Fibroblast of pulmonary artery (primary cell): Measurements from ENCODE around the gene COMMD1.

Source experiments
- DNase-seq: peaks from one replicate; pipeline ENCODE4 v3.0.0-alpha.2; 2010; ENCODE audit warnings: low read depth
- H3K4me3 ChIP-seq: replicated peaks from 2 replicates; pipeline ENCODE4 v1.5.1; 2011; ENCODE audit warnings: low read depth, mild to moderate bottlenecking, control low read depth, low read length, moderate library complexity
- TF ChIP-seq, protein P1 (sequence below): IDR thresholded peaks from 2 replicates; pipeline ENCODE4 v1.5.1; 2011; ENCODE audit warnings: mild to moderate bottlenecking, control low read depth, low read length, inconsistent platforms; ENCODE audit errors: missing control alignments

The COMMD1 gene

DNA sequence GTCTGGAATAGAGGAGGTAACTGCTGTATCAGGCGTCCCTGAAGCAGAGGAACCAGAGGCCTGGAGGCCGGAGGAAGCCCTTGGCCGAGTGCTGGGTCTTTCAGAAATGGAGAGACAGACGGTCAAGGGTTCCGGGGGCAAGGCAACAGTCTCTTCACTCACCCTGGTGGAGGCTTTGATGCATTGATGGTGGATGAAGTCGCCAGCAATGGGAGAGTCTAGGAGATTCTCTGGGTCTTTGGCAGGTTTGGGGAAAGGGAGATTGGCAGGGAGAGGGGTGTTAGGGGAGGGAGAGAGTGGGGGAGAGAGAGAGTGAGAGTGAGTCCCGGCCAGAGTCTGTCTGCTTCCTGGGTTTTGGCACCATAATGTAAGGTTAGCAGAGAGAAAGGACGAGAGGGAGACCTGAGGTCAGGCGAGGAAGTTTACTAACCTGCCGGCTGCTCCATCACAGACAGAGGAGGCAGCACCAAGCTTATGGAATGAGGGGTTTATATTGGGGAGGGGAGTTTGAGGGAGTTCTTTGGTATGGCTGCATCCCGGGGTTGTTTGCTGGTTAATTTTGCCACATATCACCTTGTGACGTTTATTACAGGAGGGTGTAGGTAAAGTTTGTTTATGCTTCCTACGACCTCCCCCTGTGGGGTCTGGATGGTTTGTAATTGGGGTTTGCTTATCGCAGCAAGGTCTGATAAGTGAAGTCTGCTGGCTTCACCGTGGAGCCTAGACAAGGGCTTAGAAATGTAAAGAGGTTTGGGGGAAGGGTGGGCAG lies 19.6 kb downstream of the COMMD1 start:
- TF ChIP-seq, protein P1, sequence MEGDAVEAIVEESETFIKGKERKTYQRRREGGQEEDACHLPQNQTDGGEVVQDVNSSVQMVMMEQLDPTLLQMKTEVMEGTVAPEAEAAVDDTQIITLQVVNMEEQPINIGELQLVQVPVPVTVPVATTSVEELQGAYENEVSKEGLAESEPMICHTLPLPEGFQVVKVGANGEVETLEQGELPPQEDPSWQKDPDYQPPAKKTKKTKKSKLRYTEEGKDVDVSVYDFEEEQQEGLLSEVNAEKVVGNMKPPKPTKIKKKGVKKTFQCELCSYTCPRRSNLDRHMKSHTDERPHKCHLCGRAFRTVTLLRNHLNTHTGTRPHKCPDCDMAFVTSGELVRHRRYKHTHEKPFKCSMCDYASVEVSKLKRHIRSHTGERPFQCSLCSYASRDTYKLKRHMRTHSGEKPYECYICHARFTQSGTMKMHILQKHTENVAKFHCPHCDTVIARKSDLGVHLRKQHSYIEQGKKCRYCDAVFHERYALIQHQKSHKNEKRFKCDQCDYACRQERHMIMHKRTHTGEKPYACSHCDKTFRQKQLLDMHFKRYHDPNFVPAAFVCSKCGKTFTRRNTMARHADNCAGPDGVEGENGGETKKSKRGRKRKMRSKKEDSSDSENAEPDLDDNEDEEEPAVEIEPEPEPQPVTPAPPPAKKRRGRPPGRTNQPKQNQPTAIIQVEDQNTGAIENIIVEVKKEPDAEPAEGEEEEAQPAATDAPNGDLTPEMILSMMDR, result no peak
- no peak overlapping the region for H3K4me3 ChIP-seq
- DNase-seq, result no peak

DNA sequence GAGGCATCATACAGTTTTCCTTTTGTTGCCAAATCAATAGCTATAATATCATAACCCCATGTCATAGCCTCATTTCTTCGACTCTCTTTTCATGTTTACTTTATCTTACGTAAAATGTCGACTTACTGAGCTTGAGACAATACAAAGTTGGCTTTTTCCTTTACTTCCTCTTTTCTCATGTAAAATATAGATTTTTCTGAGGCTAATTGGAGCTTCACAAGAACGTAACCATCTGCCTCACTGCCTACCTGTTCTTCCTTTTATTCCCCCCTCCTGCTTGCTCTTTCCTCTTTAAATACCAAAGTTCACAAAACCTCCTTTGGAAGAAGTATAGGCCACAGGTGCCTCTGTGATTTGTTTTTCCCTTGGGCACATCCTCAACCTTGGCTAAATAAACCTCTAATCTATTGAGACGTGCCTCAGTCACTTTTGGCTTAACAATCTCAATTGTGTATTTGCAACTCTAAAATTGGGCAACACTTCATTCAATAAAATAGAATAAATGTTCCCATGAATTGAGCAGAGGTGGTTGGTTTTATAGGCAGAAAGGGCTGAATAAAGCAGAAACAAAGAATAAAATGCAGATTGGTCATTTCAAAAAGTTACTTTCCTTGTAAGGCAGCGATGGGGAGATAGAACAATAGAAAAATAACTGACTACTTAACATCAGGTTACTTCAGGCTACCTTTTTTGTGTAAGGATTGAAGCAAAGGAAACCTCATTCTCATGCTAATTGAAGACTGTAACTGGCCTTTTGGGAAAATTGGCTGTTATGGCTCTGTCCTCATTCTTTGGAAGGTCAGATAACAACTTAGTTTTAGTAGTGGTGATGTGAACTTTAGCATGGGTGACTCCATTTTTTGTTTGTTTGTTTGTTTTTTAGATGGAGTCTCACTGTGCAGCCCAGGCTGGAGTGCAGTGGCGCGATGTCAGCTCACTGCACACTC lies 21.3 kb downstream of the COMMD1 start:
- no peak overlapping the region for H3K4me3 ChIP-seq
- DNase-seq, result no peak
- TF ChIP-seq, protein P1, result no peak

DNA sequence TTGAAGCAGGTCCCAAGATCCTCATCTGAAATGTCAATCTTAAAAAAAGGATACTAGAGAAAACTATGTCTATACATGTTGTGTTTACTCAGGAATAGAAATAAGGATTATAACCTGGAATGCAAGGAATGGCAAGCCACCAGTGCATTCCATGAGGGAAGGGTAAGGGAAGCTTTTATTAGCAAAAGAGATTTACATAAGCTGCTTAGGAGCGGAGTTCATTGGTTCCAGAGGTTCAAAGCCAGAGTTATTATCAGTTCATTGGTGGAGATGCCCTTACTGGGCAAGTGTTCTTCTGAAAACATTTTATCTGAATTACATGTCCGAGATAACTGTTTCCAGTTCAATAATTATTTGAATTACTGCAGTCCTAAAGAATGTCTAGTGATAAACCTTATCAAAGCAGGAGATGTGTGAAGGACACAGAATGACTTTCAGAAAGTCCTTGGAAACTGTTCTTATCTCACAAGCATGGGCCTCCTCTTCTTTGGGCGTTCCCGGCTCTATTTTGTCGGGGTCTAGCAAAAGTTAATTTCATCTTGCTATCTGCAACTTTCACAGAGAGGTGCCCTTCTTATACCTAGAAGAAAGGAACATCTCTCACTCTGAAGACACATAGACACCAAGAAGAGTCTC lies 23.5 kb downstream of the COMMD1 start:
- no peak overlapping the region for H3K4me3 ChIP-seq
- TF ChIP-seq, protein P1, result no peak
- peak; percentile 30 for DNase-seq

DNA sequence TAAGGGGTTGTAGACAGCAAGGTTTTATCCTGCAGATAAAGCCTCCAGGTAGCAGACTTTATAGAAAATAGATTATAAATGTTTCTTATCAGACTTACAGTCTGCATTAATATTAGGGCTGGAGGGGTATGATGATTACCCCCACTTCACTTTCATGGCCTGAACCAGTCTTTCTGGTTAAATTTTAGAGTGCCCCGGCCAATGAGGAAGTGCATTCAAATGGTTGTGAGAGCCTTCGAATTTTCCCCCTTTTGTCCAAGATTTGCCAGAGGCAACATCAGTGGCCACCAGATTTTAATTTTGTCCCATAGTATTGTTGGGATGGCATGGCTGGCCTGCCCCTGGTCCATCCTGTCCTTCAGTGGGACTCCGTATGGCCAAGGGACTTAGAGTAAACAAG lies 31.6 kb downstream of the COMMD1 start:
- H3K4me3 ChIP-seq, result no peak overlapping the region
- DNase-seq, result no peak
- TF ChIP-seq, protein P1, result no peak

DNA sequence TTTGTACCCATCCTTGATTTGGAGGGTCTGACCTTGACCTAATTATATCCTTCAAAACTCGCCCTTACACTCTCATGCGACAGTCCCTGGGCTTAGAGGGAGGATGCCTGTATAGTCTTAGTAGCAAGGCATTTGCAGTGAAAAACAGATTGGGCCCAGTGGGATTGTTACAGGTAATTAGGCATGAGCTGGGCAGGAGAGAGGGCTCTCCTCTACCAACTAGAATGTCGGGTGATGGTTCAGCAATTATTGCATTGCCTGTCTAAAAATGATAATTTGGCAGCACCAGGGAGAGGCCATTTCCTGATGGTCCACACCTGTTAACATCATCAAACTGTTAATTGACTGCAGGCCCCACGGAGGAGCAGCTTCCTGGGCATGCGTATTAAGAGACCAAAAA lies 32.4 kb downstream of the COMMD1 start:
- TF ChIP-seq, protein P1, result no peak
- no peak for DNase-seq
- no peak overlapping the region for H3K4me3 ChIP-seq

DNA sequence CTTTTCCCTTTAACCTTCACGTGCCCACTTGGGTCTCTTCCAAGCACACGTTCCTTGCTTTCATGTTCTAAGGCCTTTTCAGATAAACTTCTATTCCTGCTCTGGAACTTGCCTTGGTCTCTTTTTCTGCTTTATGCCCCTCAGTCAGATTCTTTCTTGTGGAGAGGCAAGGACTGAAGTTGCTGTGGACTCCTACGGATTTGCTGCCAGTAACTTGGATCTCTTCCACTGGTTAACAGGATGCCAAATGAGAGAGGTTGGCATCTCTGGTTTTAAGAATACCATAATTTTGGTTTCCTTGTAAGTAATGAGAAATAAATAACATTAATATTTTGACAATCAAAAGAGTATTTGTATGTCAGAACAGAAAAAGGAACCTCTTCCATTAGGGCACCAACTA lies 33.0 kb downstream of the COMMD1 start:
- no peak for DNase-seq
- TF ChIP-seq, protein P1, result no peak
- no peak overlapping the region for H3K4me3 ChIP-seq
